KMS-11 (cell line): ENCODE measurements around the gene MAP2K2.
A peak's percentile ranks its signal among the peaks of the same experiment; 100 is the strongest.

Experiments
- H2AFZ ChIP-seq: fragments of 200-600 bp; sonication (generic); 2 replicates; pipeline ENCODE4 v1.6.1; 2016; ENCODE audit warnings: antibody characterized with exemption, mixed run types, low read depth
- H3K27ac ChIP-seq: fragments of 200-600 bp; sonication (generic); 2 replicates; pipeline ENCODE4 v1.6.1; 2016; ENCODE audit warnings: mild to moderate bottlenecking, mixed run types
- H3K27me3 ChIP-seq: fragments of 200-600 bp; sonication (generic); 2 replicates; pipeline ENCODE4 v1.6.1; 2017; ENCODE audit warnings: mild to moderate bottlenecking, low read depth, mixed run types, moderate library complexity; ENCODE audit not compliant: insufficient read depth
- H3K36me3 ChIP-seq: fragments of 200-600 bp; sonication (generic); 2 replicates; pipeline ENCODE4 v1.6.1; 2017; ENCODE audit warnings: mild to moderate bottlenecking, mixed run types; ENCODE audit not compliant: insufficient read depth
- H3K4me1 ChIP-seq: fragments of 200-600 bp; sonication (generic); 2 replicates; pipeline ENCODE4 v1.6.1; 2016; ENCODE audit warnings: mild to moderate bottlenecking, low read depth, mixed run types; ENCODE audit not compliant: poor library complexity, severe bottlenecking
- H3K4me2 ChIP-seq: fragments of 200-600 bp; sonication (generic); 2 replicates; pipeline ENCODE4 v1.7.0; 2016; ENCODE audit warnings: mild to moderate bottlenecking, mixed run types
- H3K4me3 ChIP-seq: fragments of 200-600 bp; sonication (generic); IDR thresholded peaks from 2 replicates; pipeline ENCODE4 v1.6.1; 2017; ENCODE audit warnings: low read depth, low read length, mixed read lengths; ENCODE audit not compliant: insufficient read depth
- H3K79me2 ChIP-seq: fragments of 200-600 bp; sonication (generic); 2 replicates; pipeline ENCODE4 v1.6.1; 2016; ENCODE audit warnings: low read depth, mixed run types; ENCODE audit not compliant: insufficient read depth
- H3K9ac ChIP-seq: fragments of 200-600 bp; sonication (generic); 2 replicates; pipeline ENCODE4 v1.6.1; 2016; ENCODE audit warnings: mild to moderate bottlenecking, mixed run types
- H4K20me1 ChIP-seq: fragments of 200-600 bp; sonication (generic); 2 replicates; pipeline ENCODE4 v1.6.1; 2016; ENCODE audit warnings: mild to moderate bottlenecking, mixed run types; ENCODE audit not compliant: insufficient read depth
- CTCF ChIP-seq: fragments of 200-600 bp; sonication (generic); conservative IDR thresholded peaks from 2 replicates; pipeline ENCODE4 v1.6.1; 2017; ENCODE audit warnings: low read depth, mild to moderate bottlenecking, antibody characterized with exemption, low read length, moderate library complexity, mixed read lengths

Gene MAP2K2

GRCh38 chr19:4065430-4066175, 58.3 kb downstream of the MAP2K2 start:
- Histone ChIP-seq H3K27ac (no peak overlapping the region), H3K4me1 (peaks cover 22% of the 10 kb centered on the region), H3K4me2 (no peak overlapping the region), H3K27me3 (peaks cover 13% of the 10 kb centered on the region), H3K9ac (no peak overlapping the region), H3K36me3 (no peaks in the 10 kb centered on the region), H3K4me3 (no peak overlapping the region), H2AFZ (no peak overlapping the region), H3K79me2 (peaks cover 44% of the 10 kb centered on the region), H4K20me1 (peaks cover 20% of the 10 kb centered on the region; the same call in 1 of the 2 replicates)
- TF ChIP-seq CTCF: no peak

DNA sequence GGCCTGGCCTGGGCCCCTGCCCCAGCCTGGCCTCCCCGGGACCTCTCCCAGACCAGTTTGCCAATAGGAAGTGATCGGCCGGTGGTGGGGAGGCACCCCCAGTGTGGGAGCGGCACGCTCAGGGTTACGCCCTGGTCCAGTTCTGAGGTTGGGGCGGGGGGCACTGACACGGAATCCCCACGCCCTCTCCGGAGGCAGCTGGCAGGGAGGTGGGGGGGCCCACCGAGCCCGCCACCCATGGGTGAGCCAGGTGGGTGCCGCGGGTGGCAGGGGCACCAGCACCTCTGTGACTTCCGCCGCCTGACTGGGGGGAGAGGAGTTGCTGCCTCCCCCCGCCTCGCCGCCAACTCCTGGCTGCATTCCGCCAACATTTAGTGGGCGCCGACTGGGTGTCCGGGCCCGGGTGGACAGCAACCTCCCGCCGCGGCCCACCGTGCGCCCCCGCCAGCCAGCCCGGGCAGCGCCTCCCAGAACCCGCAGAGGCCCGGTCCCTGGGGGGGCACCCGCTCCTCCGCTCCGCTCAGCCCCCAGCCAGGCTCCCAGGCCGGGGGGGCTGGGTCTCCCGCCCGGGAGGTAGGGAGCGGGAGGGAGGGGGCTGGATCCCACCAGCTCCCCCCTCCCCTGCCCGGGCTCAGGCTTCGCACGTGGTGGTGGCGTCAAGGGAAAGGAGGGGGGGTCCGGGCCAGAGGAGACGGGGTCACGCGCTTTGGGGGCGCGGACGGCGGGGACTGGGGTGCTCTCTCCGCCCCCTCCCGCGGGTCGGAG, 59.2 kb downstream of the MAP2K2 start:
- Histone ChIP-seq H2AFZ (no peak overlapping the region), H3K9ac (peak overlapping the region; percentile 93), H3K4me3 (no peak overlapping the region), H3K79me2 (peaks cover 53% of the 10 kb centered on the region), H3K4me1 (peaks cover 22% of the 10 kb centered on the region), H4K20me1 (peaks cover 25% of the 10 kb centered on the region; the same call in 1 of the 2 replicates), H3K36me3 (no peaks in the 10 kb centered on the region), H3K27ac (peak overlapping the region; percentile 73), H3K27me3 (peaks cover 13% of the 10 kb centered on the region), H3K4me2 (peak overlapping the region; percentile 71)
- TF ChIP-seq CTCF: no peak

DNA sequence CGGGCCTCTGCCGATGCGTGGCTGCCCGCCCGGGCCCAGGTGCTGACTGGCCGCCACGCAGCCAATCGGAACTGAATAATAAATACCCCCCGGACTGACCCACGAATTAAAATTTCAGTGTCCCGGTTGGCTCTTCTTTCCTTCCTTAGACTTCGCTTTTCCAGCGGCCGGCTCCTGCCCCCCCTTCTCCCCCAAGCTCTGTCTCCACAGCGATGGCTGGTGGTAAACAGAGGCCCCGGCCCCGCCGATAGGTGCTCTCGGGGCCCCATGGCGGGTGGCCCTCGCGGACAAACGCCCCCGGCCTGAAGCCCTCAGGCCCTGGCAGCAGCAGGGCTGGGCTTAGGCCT, 59.8 kb downstream of the MAP2K2 start:
- H3K9ac ChIP-seq: peak overlapping the region; percentile 93
- H4K20me1 ChIP-seq: peaks cover 25% of the 10 kb centered on the region; the same call in 1 of the 2 replicates
- peaks cover 21% of the 10 kb centered on the region for H3K4me1 ChIP-seq
- H3K27me3 ChIP-seq: peaks cover 11% of the 10 kb centered on the region
- no peaks in the 10 kb centered on the region for H3K36me3 ChIP-seq
- H3K27ac ChIP-seq: peak overlapping the region; percentile 73; the same call in 1 of the 2 replicates
- no peak overlapping the region for H2AFZ ChIP-seq
- H3K79me2 ChIP-seq: peaks cover 59% of the 10 kb centered on the region
- no peak for TF ChIP-seq CTCF
- no peak overlapping the region for H3K4me3 ChIP-seq
- H3K4me2 ChIP-seq: peak overlapping the region; percentile 71

DNA sequence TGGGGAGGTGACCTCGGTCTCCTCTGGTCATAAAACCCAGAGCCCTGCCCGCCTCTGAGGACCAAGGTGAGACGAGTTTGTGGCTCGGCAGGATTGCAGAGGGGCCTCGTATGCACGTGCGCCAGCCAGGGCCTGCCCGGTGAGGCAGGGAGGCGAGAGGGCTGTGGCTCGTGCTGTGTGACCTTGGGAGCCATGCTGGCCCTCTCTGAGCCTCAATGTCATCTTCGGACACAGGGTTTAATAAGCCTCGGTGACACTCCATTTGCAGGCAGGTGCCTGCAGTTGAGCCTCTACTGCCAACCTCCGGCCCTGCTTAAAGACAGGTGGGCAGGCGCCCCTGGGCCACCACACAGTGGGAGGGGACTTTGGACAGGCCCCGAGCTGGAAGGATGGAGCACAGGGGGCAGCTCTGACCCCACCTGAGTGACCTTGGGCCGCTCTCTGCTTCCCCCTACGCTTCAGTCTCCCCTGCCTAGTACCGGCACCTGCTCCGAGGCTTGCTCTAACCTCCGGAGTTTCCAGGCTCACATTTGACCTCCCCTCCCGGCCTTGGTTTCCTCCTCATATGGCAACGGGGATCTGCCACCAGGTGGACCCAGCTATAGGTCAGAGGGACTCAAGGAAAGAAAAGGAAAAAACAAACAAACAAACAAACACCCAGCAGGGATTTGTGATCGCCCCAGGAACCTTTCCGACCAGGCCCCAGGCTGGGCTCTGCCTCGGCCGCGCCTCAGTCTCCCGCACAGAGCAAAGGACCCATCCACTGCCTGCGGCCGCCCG, 60.4 kb downstream of the MAP2K2 start:
- no peaks in the 10 kb centered on the region for H3K36me3 ChIP-seq
- peak overlapping the region; percentile 71 for H3K4me2 ChIP-seq
- peaks cover 18% of the 10 kb centered on the region for H3K4me1 ChIP-seq
- no peak overlapping the region for H2AFZ ChIP-seq
- H3K9ac ChIP-seq: peak overlapping the region; percentile 93; the same call in 1 of the 2 replicates
- H4K20me1 ChIP-seq: peaks cover 25% of the 10 kb centered on the region; the same call in 1 of the 2 replicates
- peak overlapping the region; percentile 73; the same call in 1 of the 2 replicates for H3K27ac ChIP-seq
- peaks cover 7% of the 10 kb centered on the region for H3K27me3 ChIP-seq
- no peak overlapping the region for H3K4me3 ChIP-seq
- no peak for TF ChIP-seq CTCF
- H3K79me2 ChIP-seq: peaks cover 65% of the 10 kb centered on the region
